Retina (tissue), 1 donor: ENCODE results near the gene SLC26A8.
A peak's percentile ranks its signal among the peaks of the same experiment; 100 is the strongest.
"Not testable (repeated sequence)": the region's sequence is repeated elsewhere in the genome, so short reads cannot be mapped to it uniquely, and the experiment has no call there.

Experiments
- DNase-seq: peaks from one replicate; pipeline ENCODE4 v3.0.0-alpha.2; 2016

The SLC26A8 gene

DNA sequence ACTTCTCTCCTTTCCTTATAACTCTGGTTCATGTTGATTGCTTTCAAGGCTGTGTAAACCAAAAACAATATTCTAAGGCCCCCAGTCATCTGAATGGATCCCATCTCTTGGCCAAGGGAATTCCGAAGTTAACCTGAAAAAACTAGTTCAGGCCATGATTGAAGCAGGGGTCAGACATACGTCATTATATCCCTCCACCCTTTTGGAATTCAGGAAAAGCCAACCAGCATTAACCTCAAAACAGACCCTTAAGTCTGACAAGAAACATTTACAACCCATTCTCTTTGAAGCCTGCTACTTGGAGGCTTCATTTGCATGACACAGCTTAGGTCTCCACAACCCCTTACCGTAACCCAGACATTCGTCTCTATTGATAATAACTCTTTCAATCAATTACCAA is 39.7 kb downstream of the SLC26A8 start:
- DNase-seq = no peak

DNA sequence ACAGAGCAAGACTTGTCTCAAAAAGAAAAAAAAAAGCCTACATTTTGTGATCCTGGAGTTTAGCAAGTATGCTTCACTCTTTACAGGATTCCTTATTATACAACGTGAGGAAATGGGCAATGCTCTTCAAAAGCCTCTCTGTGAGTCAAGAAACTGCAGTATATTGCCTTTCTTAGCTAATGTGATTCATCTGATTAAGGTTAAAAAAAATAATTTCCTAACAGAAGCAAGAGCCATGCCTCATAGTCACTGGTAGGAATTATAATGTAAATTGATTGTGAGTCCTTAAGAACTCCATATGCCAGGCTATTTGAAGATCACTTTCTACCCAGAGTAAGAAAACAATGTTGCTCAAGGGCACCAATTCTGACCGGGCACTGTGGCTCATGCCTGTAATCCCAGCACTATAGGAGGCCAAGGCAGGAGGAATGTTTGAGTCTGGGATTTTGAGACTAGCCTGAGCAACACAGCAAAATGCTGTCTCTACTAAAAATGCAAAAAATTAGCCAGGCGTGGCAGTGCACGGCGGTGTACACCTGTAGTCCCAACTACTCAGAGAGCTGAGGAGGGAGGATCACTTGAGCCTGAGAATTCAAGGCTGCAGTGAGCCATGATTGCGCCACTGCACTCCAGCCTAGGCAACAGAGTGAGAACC is 43.3 kb downstream of the SLC26A8 start:
- no peak for DNase-seq

DNA sequence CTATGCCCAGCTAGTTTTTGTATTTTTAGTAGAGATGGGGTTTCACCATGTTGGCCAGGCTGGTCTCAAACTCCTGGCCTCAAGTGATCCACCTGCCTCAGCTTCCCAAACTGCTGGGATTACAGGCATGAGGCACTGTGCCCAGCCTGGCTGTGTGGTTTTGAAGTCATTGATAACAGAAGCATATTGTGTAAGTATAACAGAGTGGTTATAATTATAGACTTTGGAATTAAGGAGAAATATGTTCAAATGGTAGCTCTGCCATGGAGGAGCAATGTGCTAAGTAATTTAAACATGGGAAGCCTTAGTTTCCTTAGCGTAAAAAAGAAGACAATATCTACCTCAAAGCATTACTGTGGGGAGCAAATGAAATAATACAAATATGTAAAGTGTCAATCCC is 44.3 kb downstream of the SLC26A8 start:
- not testable (repeated sequence) for DNase-seq

DNA sequence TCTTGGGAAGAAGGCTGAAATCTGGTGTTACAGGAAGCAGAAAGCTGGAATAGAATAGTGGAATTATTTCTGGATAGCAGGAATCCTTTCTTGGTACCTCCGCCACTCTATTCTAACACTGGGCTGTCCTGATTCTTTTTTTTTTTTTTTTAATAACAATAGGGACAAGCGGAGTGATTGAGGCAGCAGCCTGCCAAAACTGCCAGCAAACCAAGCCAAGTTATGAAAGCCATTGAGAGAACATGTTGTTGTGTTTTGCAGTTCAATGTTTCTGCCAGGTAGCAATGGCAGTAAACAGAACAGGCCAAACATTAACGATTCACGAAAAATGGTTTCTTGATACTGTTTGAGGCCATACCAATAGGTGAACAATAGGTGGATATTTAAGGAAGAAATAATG is 47.1 kb downstream of the SLC26A8 start:
- no peak for DNase-seq

DNA sequence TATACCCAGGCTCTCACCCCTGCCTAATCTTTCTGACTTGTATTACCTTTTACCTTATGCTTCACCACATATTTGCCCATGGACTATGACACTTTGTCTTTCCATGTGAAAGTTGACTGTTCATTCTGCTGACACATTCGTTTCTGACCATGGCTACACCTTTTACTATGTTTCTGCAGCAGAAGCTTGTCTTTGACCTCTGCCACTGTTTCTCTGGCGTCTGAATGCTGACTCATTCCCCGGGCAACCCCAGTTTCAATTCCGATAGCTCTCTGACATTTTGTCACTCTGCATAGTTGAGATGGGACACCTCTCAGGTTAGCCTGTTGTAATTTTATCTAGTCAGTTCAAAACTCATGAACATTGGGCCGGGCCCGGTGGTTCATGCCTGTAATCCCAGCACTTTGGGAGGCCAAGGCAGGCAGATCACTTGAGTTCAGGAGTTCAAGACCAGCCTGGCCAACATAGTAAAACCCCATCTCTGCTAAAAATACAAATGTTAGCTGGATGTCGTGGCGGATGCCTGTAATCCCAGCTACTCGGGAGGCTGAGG is 50.7 kb downstream of the SLC26A8 start:
- DNase-seq = no peak

DNA sequence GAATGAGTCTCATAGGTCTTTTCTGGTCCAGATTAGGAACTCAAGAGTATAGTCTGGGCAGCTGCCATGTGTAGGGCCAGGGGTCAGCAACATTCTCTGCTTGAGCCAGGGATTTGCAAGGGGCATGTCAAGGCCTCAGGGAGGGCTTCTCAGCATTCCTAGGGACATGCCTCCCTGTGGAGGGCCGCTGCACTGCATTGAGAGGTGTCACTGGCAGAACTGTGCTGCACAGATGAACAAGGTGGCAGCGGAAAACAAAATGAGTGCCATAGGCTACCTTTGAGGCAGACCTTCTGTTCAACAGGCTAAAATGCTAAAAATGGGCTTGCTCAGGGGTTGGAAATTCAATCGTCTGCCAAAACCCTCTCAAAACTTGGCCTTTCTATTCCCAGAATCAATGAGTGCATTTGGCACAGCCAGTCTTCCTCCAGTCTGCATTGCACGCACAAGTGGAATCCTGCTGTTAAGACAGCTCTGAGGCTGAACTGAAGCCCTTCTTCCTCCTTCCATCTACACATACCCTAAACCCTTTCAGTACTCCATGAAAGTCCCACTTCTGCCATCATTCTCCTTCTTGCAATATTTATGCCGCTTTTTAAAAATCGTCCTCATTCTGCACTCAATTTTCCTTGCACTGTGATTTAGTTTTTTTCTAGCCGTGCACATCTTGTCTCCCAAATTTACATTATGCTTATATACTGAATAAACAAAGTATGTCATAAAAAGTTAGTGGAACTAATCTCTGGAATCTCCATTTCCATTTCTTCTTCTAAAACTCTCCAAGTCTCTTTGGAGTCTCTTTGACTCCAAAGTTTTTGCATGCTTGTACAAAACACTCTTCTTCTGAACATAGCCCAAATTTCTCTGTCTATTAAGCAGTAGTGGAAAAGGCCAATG is 51.7 kb downstream of the SLC26A8 start:
- DNase-seq = peak; percentile 5

DNA sequence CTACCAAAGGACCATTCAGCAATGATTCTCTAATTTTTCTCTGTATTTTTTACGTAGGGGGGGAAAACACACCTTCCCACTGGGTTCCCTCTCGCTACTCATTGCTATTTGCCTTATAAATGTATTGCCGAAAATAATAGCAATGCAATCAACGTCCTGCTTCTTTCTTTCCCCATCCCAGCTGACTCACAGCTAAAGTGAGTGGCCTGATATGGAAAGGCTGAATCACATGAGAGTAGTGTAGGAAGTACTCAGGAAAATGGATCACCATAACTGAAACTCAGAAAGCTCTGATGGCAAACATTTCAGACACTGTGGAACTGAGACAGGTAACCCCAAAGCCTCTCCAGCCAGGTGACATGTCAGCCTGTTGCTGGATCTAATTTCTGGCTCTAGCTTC is 54.3 kb downstream of the SLC26A8 start:
- no peak for DNase-seq

DNA sequence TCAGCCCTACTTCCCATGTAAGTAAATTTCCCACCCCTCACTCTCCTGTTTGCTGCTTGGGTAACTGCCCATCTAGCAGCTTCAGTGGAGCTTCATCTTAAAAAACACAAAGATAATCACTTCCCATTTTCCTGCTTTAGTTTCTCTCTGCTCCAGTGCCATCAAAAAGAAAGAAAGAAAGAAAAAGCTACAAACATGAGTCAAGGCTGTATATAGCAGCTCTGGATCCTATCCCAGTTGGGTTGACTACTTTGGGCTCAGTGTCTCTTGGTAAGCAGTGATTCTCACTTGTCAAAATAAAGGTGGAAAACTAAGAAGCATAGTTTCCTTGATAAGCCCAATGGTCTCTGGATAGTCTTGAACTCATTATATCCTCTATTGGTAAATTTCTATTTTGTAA is 54.8 kb downstream of the SLC26A8 start:
- no peak for DNase-seq

DNA sequence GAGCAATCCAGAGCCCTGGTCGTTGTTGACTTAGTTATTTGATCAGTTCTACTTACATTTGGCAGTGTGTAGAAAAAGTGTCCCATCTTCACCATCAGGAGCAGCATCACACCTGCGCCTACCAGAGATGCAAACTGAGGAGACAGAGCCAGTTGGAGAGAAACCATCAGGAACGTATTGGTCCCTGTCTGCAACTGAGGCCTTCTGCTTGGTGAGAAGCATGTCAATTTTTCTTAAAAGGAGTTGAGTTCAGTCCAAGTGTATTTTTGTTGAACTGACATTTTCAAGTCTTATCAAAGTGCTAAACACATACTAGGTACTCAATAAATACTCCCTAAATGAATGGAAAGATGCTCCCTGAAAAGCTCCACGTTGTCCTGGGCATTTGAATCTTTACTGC is 55.6 kb downstream of the SLC26A8 start:
- no peak for DNase-seq

DNA sequence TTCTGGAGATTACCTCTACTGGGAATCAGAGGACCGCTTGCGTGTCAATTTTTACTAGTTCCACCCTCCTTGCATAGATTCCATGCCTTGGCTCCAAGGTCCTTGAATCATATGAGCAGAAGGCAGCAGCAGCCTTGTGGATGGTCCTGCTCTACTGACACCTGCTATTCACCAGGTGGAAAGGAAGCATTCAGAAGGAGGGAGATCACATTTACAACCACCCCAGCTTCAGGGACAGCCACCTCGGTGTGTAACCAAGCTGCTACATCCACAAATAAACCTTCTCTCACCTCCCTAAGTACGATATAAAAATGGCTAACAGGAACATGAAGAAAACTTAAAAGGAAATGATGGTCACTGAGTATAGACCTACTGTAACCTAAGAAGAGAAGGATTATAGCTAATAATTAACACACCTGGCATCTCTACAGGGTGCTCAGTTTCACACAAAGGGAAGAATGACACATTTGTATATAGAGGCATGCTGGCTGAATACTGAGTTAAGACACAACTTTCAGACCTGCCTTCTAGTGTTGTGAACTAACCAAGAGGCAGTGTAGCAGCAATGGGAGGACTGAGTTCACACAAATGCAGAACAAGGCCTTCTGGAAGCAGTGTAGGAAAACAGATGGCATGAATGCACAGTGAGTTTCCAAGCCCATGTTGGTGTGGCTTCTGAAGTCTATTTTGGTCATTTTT is 57.2 kb downstream of the SLC26A8 start:
- no peak for DNase-seq

DNA sequence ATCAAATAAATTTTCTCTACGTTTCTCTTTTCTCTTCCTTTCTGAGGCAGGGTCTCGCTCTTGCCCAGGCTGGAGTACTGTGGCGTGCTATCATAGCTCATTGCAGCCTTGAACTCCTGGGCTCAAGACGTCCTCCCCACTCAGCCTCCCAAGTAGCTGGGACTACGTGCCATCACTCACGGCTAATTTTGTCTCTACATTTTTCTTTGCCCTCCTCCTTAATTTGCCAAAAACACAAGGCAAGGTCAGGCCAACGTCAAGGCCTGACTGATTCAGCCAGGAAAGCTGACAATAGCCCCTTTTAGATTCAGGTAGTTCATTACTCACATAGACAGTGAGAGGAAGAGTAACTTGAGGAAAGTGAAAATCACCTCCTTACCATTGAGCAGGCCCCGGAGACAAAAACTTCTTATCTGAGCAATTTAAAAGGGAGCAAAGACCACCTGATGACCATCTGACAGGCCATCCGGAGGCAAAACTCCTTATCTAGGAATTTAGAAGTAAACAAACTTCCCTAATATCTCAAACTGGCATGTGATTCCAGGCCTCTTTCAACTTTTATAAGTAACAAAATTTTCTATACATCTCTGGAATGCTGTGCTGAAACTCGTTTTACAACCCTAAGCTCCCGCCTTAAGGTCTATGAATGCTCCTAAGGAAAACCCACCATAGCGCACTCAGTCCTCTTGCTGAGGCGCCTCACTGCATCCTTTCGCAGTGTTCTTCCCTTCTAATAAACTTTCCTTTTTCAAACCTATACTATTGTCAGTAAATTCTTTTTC is 61.5 kb downstream of the SLC26A8 start:
- DNase-seq = no peak

DNA sequence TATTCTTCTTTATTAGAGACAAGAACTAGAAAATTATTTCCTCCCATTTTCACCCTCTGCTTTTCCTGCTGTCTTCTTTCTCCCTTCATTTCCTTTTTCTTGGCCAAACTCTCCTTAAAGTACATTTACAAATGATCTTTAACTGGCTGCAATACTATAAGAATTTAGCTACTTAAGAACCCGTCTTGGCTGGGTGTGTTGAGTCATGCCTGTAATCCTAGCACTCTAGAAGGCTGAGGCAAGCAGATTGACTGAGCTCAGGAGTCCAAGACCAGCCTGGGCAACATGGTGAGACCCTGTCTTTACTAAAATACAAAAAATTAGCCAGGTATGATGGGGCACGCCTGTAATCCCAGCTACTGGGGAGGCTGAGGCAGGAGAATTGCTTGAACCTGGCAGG is 64.3 kb downstream of the SLC26A8 start:
- no peak for DNase-seq

DNA sequence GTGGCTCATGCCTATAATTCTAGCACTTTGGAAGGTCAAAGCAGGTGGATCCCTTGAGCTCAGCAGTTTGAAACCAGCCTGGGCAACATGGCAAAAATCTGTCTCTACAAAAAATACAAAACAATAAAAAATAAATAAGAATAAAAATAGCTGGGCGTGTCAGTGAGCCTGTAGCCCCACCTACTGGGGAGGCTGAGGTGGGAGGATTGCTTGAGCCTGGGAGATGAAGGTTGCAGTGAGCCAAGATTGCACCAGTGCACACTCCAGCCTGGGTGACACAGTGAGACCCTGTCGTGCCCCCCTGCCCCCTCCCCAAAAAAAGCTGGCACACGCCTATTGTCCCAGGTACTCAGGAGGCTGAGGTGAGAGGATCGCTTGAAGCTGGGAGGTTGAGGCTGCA is 68.5 kb downstream of the SLC26A8 start:
- DNase-seq = no peak

DNA sequence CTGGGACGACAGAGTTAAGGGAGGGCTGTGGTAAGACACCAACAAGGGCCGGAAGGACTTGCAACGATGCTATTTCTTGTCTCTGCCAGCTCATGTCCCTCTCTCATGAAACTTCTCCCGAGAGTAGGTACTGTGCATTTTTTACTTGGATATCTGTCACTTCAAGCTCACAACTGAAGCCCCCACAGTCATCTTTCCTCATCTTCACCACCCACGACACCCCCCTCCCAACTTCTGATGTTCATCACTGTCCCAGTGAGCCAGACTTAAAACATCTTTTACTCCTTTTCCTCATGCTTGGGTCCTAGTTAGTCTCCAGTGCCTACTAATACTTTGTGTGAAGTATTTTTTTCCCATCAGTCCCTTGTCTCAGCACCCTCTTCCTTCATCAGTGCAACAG is 68.9 kb downstream of the SLC26A8 start:
- no peak for DNase-seq

DNA sequence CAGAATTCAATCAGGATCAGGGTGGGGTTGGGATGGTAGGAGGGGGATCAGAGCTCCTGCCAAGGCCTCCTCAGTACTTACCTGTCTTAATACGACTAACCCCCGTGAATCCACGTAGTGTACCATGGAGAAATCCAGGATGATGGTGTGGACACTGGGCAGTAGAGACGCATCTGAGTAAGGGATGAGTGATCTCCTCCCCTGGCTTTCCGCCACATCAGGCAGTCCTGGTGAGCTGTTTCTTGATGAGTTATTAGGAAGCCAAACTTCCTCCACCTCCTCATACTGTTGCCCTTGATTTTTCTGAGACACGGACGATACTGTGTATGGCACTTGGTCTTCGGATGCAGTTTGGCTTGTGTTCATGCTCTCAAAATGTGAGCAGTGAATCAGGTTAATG is 69.4 kb downstream of the SLC26A8 start:
- DNase-seq = no peak

DNA sequence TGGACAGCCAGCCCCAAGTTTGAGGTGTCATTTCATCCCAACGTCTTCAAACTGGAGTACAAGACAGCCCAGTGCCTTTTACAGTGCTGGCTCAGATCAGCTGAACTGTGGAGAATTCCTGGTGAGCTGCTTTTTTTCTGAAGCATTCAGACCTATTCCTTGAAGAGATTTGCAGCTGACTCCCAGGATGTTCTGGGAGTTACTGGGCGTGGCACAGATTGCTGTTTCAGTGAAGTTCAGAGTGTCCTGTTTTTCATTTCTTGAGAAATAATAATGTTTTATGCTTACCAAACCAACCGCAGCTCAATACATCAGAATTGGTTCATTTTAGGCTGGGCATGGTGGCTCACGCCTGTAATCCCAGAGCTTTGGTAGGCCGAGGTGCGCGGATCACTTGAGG is 70.1 kb downstream of the SLC26A8 start:
- DNase-seq = no peak

DNA sequence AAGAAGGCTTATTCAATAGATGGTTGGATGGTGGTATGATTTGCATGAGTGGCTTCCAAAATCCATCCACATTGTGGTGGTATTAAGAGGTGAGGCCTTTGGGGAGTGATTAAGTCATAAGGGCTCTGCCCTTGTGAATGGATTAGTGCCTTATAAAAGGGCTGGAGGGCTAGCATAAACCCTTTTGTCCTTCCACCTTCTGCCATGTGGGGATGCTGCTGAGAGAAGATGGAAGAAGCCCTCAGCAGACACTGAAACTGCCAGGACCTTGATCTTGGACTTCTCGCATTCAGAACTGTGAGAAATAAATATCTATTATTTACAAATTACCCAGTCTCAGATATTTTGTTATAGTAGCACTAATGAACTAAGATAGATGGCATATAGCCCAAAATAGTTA is 75.7 kb downstream of the SLC26A8 start:
- no peak for DNase-seq

DNA sequence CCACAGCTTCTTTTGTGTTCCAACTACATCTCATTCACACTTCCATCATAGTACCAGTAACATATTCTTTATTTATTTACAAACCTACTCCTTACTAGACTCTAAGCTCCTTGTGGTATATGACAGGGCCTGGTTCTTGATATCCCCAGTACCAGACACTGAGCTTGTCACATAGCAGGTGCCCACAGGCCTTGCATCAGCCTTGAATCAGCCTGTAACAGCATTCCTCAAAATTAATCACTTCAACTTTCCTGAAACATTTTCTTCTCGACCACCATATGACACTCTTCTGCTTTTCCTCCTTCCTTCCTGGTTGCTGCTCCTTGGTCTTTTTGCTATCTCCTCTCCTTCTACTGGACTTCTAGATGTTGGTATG is 78.8 kb downstream of the SLC26A8 start:
- DNase-seq = no peak

DNA sequence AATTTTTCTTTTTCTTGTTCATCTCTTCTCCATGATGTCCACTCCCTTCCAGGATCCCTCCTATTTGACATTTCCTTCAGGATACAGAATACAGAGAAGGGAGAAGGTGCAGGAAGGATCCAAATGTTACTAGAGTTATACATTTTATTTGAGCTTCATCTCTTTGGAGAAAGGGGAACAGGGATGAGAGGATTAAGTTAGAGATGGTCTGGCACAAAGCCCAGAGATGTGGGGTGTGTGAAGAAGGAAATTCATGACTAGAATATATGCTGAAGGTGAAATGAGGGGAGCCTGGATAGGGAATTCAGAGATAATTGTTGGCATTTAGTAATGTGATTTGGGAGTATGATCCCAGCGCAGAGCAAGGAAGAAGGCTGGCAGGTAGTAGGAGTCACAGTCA is 81.1 kb downstream of the SLC26A8 start:
- DNase-seq = no peak

DNA sequence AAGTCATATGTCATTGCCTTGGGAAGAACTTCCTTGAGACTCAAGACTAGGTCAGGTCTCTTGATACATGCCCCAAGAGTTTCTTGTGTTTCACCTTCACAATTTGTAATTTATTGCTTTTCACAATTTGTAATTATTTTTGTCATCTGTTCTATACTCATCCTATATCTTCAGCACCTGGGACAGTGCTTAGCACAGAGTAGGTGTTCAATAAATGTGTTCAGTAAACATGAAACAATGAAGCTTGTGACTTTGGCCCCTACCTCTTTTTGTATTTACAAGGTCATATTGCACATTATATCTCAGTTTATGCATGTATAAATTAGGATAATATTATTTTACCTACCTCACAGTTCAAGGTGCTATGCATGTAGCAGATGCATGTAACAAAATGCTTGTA is 82.1 kb downstream of the SLC26A8 start:
- DNase-seq = no peak

DNA sequence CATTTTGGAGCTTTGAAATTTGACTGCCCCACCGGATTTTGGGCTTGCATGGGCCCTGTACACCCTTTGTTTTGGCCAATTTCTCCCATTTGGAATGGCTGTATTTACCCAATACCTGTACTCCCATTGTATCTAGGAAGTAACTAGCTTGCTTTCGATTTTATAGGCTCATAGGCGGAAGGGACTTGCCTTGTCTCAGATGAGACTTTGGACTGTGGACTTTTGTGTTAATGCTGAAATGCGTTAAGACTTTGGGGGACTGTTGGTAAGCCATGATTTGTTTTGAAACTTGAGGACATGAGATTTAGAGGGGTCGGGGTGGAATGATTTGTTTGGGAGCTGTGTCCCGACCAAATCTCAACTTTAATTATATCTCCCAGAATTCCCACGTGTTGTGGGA is 83.3 kb downstream of the SLC26A8 start:
- DNase-seq = not testable (repeated sequence)

DNA sequence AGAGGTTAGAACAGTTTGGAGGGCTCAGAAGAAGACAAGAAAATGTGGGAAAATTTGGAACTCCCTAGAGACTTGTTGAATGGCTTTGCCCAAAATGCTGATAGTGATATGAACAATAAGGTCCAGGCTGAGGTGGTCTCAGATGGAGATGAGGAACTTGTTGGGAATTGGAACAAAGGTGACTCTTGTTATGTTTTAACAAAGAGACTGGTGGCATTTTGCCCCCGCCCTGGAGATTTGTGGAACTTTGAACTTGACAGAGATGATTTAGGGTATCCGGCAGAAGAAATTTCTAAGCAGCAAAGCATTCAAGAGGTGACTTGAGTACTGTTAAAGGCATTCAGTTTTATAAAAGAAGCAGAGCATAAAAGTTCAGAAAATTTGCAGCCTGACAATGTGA is 84.4 kb downstream of the SLC26A8 start:
- DNase-seq = not testable (repeated sequence)

DNA sequence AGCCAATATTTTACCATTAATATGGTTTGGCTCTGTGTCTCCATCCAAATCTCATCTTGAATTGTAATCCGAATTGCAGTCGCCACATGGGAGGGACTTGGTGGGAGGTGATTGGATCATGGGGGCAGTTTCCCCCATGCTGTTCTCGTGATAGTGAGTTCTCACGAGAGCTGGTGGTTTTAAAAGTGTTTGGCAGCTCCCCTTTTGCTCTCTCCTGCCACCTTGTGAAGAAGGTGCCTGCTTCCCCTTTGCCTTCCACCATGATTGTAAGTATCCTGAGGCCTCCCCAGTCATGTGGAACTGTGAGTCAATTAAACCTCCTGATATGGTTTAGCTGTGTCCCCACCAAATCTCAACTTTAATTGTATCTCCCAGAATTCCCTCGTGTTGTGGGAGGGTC is 85.2 kb downstream of the SLC26A8 start:
- not testable (repeated sequence) for DNase-seq
